DND-41 (cell line): ENCODE results near the gene CHRNB4.

Experiments used
- ATAC-seq: fragments of 200-7000 bp; cut with Tn5 transposase; 3 replicates; pipeline ENCODE4 v1.9.1; 2021; ENCODE audit warnings: low read depth; ENCODE audit not compliant: insufficient read depth
- DNase-seq: peaks from one replicate; pipeline ENCODE4 v3.0.0-alpha.2; 2020
- H2AFZ ChIP-seq: 2 replicates; pipeline ENCODE4 v1.6.0; 2012; ENCODE audit warnings: low read depth, low read length
- H3K27ac ChIP-seq: 2 replicates; pipeline ENCODE4 v1.5.1; 2012; ENCODE audit warnings: low read length, inconsistent platforms
- H3K27me3 ChIP-seq: fragments of 200-600 bp; sonication (generic); 2 replicates; pipeline ENCODE4 v1.6.0; 2012; ENCODE audit warnings: low read length, mild to moderate bottlenecking, inconsistent platforms; ENCODE audit not compliant: insufficient read depth, poor library complexity
- H3K36me3 ChIP-seq: 2 replicates; pipeline ENCODE4 v1.5.1; 2012; ENCODE audit warnings: low read length, inconsistent platforms; ENCODE audit not compliant: insufficient read depth
- H3K4me1 ChIP-seq: 2 replicates; pipeline ENCODE4 v1.5.1; 2012; ENCODE audit warnings: mild to moderate bottlenecking, low read length; ENCODE audit not compliant: insufficient read depth
- H3K4me2 ChIP-seq: 2 replicates; pipeline ENCODE4 v1.6.0; 2012; ENCODE audit warnings: mild to moderate bottlenecking, moderate library complexity, low read length, inconsistent platforms; ENCODE audit not compliant: insufficient read depth
- H3K4me3 ChIP-seq, 2 experiments: fragments of 200-600 bp in 1 of 2; shearing (Covaris generic) in 1 of 2; 2 replicates each; pipeline ENCODE4 v1.5.1; 2012 to 2016; ENCODE audit warnings: inconsistent platforms in 2 of 2, low read length in 2 of 2, mild to moderate bottlenecking in 2 of 2, low read depth in 1 of 2, moderate library complexity in 1 of 2
- H3K79me2 ChIP-seq: 2 replicates; pipeline ENCODE4 v1.6.0; 2012; ENCODE audit warnings: low read length, inconsistent platforms; ENCODE audit not compliant: insufficient read depth
- H3K9ac ChIP-seq: 2 replicates; pipeline ENCODE4 v1.6.0; 2012; ENCODE audit warnings: low read depth, mild to moderate bottlenecking, inconsistent platforms, low read length, moderate library complexity
- H3K9me3 ChIP-seq: 2 replicates; pipeline ENCODE4 v1.5.1; 2012; ENCODE audit warnings: low read length, moderate library complexity, mild to moderate bottlenecking, inconsistent platforms; ENCODE audit not compliant: insufficient read depth, severe bottlenecking
- H4K20me1 ChIP-seq: 2 replicates; pipeline ENCODE4 v1.6.0; 2012; ENCODE audit warnings: low read length; ENCODE audit not compliant: insufficient read depth
- EZH2 ChIP-seq: IDR thresholded peaks from 3 replicates; pipeline ENCODE4 v1.6.1; 2012; ENCODE audit warnings: borderline replicate concordance, low read depth, mild to moderate bottlenecking, moderate library complexity, low read length, inconsistent platforms; ENCODE audit not compliant: severe bottlenecking
- TF ChIP-seq, protein P1 (sequence below): IDR thresholded peaks from 2 replicates; pipeline ENCODE4 v1.5.1; 2012; ENCODE audit warnings: borderline replicate concordance, low read length, moderate library complexity, mild to moderate bottlenecking; ENCODE audit not compliant: poor library complexity, severe bottlenecking; ENCODE audit errors: extremely low read depth

CHRNB4 gene

DNA sequence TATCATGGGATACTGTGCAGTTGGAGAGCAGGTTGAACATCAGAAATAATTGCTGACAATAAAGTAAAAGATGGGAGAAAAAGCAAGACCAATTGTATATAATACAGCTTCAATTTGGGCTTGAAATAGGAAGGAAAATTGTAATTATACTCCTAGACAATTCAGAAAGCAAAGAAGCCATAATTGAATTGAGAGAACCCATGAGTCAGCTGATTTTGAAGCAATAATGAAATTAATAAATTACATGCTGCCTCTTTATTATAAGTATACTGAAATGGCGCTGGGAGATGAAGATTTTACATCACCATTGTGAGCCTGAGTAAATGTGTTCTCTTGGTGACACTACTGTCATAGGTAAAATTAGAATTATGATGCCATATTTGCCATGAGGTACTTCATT is 43.4 kb downstream of the CHRNB4 start:
- DNase-seq (no peak), ATAC-seq (no peak)
- Histone ChIP-seq H2AFZ (no peak overlapping the region), H4K20me1 (no peaks in the 10 kb centered on the region), H3K36me3 (no peaks in the 10 kb centered on the region), H3K4me3 (no peak overlapping the region), H3K79me2 (no peaks in the 10 kb centered on the region), H3K27me3 (no peaks in the 10 kb centered on the region), H3K9me3 (no peaks in the 10 kb centered on the region), H3K4me2 (no peak overlapping the region), H3K9ac (no peak overlapping the region), H3K4me1 (no peaks in the 10 kb centered on the region), H3K27ac (no peak overlapping the region)
- TF ChIP-seq, protein P1, sequence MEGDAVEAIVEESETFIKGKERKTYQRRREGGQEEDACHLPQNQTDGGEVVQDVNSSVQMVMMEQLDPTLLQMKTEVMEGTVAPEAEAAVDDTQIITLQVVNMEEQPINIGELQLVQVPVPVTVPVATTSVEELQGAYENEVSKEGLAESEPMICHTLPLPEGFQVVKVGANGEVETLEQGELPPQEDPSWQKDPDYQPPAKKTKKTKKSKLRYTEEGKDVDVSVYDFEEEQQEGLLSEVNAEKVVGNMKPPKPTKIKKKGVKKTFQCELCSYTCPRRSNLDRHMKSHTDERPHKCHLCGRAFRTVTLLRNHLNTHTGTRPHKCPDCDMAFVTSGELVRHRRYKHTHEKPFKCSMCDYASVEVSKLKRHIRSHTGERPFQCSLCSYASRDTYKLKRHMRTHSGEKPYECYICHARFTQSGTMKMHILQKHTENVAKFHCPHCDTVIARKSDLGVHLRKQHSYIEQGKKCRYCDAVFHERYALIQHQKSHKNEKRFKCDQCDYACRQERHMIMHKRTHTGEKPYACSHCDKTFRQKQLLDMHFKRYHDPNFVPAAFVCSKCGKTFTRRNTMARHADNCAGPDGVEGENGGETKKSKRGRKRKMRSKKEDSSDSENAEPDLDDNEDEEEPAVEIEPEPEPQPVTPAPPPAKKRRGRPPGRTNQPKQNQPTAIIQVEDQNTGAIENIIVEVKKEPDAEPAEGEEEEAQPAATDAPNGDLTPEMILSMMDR: no peak
- TF ChIP-seq EZH2: no peak

DNA sequence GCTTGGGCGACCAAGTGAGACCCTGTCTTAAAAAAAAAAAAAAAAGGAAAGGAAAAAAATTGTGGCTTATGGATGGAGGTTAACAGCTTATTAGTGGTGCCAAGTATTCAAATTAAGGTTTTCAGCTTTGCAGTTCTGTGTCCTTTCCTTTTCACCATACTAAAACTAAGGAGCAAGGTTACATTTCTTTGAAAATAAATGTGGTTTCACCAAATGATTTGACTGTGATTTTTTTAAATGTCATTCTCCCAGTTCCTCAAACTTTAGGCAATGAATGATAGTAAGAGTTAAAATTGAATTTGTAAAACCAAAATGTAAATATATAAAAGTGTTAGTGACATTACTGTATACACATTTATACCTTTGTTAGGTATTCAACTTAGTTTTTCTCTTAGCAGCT is 66.1 kb downstream of the CHRNB4 start:
- TF ChIP-seq, protein P1: no peak
- TF ChIP-seq EZH2: no peak
- DNase-seq (no peak), ATAC-seq (no peak)
- no peaks in the 10 kb centered on the region for H4K20me1 ChIP-seq
- H3K27ac ChIP-seq: no peak overlapping the region
- no peaks in the 10 kb centered on the region for H3K27me3 ChIP-seq
- H3K9ac ChIP-seq: no peak overlapping the region
- H3K79me2 ChIP-seq: no peaks in the 10 kb centered on the region
- H3K4me1 ChIP-seq: no peaks in the 10 kb centered on the region
- H3K4me2 ChIP-seq: no peak overlapping the region
- no peaks in the 10 kb centered on the region for H3K9me3 ChIP-seq
- no peak overlapping the region for H3K4me3 ChIP-seq
- no peak overlapping the region for H2AFZ ChIP-seq
- H3K36me3 ChIP-seq: no peaks in the 10 kb centered on the region
